SU-DHL-6 (cell line): ENCODE results near the gene LMBRD2.

Source experiments
- CTCF ChIP-seq: fragments of 200-600 bp; sonication (generic); IDR thresholded peaks from one replicate; pipeline ENCODE4 v1.5.1; 2017; ENCODE audit warnings: antibody characterized with exemption, mild to moderate bottlenecking, low read length, moderate library complexity; ENCODE audit not compliant: insufficient read depth, poor library complexity, severe bottlenecking
- EZH2phosphoT487 ChIP-seq: fragments of 200-600 bp; sonication (generic), shearing (Covaris generic); conservative IDR thresholded peaks from 2 replicates; pipeline ENCODE4 v1.6.1; 2018; ENCODE audit warnings: mild to moderate bottlenecking, antibody characterized with exemption, low read length, moderate library complexity, mixed read lengths

GRCh38 chr5:36153726-36154125 lies 2.0 kb upstream of the LMBRD2 start:
- TF ChIP-seq CTCF (no peak), EZH2phosphoT487 (no peak)
